ENCODE data around the gene PCDHA12. TPM values are rescaled to one million over a fixed set of nuclear protein-coding genes. Genes with fewer than 3 reads are reported as not detected.
"Not testable (repeated sequence)": the region's sequence is repeated elsewhere in the genome, so short reads cannot be mapped to it uniquely, and the experiment has no call there.

Gene PCDHA12
- total and polyA plus RNA-seq, 2 experiments from 2014 or later, result 7.2 to 18.7 TPM

DNA sequence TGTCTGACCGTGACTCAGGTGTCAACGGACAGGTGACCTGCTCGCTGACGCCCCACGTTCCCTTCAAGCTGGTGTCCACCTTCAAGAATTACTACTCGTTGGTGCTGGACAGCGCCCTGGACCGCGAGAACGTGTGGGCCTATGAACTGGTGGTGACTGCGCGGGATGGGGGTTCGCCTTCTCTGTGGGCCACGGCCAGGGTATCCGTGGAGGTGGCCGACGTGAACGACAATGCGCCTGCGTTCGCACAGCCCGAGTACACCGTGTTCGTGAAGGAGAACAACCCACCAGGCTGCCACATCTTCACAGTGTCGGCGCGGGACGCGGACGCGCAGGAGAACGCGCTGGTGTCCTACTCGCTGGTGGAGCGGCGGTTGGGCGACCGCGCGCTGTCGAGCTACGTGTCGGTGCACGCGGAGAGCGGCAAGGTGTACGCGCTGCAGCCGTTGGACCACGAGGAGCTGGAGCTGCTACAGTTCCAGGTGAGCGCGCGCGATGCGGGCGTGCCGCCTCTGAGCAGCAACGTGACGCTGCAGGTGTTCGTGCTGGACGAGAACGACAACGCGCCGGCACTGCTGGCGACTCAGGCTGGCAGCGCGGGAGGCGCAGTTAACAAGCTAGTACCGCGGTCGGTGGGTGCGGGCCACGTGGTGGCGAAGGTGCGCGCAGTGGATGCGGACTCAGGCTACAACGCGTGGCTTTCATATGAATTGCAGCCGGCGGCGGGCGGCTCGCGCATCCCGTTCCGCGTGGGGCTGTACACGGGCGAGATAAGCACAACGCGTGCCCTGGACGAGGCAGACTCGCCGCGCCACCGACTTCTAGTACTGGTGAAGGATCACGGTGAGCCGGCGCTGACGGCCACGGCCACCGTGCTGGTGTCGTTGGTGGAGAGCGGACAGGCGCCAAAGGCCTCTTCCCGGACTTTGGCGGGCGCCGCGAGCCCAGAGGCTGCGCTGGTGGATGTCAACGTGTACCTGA is 4.6 kb upstream of the PCDHA12 start:
- Histone ChIP-seq H3K4me3 (no peak overlapping the region), H3K79me2 (peaks cover 11% of the 10 kb centered on the region), H3K4me2 (no peak overlapping the region), H4K20me1 (ENCODE audit: insufficient read depth, poor library complexity, severe bottlenecking) (no peaks in the 10 kb centered on the region), H2AFZ (no peak overlapping the region), H3K27me3 (no peaks in the 10 kb centered on the region), H3K9me3 (ENCODE audit: low read depth) (peaks cover 16% of the 10 kb centered on the region), H3K9me2 (replicated peaks; ENCODE audit: insufficient read depth) (no peaks in the 10 kb centered on the region), H3K4me1 (ENCODE audit: insufficient read depth) (no peaks in the 10 kb centered on the region), H3K27ac (no peak overlapping the region), H3K36me3 (replicated peaks; ENCODE audit: insufficient read depth, low read depth) (no peaks in the 10 kb centered on the region)
- 98% methylated on average over 102 of the region's 114 CpGs for WGBS (ENCODE audit: low lambda C conversion rate, missing lambda C conversion rate)
- no peak for DNase-seq (ENCODE audit: low spot score)
- TF ChIP-seq EZH2 (IDR thresholded peaks at IDR 0.05; ENCODE audit: borderline replicate concordance) (no peak), EZH2phosphoT487 (IDR thresholded peaks at IDR 0.05; ENCODE audit: low read depth, severe bottlenecking, unreplicated experiment) (no peak)
- TF ChIP-seq, protein P1, sequence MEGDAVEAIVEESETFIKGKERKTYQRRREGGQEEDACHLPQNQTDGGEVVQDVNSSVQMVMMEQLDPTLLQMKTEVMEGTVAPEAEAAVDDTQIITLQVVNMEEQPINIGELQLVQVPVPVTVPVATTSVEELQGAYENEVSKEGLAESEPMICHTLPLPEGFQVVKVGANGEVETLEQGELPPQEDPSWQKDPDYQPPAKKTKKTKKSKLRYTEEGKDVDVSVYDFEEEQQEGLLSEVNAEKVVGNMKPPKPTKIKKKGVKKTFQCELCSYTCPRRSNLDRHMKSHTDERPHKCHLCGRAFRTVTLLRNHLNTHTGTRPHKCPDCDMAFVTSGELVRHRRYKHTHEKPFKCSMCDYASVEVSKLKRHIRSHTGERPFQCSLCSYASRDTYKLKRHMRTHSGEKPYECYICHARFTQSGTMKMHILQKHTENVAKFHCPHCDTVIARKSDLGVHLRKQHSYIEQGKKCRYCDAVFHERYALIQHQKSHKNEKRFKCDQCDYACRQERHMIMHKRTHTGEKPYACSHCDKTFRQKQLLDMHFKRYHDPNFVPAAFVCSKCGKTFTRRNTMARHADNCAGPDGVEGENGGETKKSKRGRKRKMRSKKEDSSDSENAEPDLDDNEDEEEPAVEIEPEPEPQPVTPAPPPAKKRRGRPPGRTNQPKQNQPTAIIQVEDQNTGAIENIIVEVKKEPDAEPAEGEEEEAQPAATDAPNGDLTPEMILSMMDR (IDR thresholded peaks at IDR 0.05; ENCODE audit: poor library complexity), result no peak

DNA sequence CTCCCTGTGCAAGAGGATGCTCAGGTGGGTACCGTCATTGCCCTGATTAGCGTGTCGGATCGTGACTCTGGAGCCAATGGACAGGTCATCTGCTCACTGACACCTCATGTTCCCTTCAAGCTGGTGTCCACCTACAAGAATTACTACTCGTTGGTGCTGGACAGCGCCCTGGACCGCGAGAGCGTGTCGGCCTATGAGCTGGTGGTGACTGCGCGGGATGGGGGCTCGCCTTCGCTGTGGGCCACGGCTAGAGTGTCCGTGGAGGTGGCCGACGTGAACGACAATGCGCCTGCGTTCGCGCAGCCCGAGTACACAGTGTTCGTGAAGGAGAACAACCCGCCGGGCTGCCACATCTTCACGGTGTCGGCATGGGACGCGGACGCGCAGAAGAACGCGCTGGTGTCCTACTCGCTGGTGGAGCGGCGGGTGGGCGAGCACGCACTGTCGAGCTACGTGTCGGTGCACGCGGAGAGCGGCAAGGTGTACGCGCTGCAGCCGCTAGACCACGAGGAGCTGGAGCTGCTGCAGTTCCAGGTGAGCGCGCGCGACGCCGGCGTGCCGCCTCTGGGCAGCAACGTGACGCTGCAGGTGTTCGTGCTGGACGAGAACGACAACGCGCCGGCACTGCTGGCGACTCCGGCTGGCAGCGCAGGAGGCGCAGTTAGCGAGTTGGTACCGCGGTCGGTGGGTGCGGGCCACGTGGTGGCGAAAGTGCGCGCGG is 1.6 kb downstream of the PCDHA12 start:
- not testable (repeated sequence) for H2AFZ ChIP-seq; H4K20me1 ChIP-seq (ENCODE audit: insufficient read depth, poor library complexity, severe bottlenecking); H3K9me2 ChIP-seq (replicated peaks; ENCODE audit: insufficient read depth); H3K27me3 ChIP-seq; H3K27ac ChIP-seq; H3K4me2 ChIP-seq; H3K4me1 ChIP-seq (ENCODE audit: insufficient read depth); H3K4me3 ChIP-seq; H3K9me3 ChIP-seq (ENCODE audit: low read depth); H3K36me3 ChIP-seq (replicated peaks; ENCODE audit: insufficient read depth, low read depth); DNase-seq (ENCODE audit: low spot score)
- H3K79me2 ChIP-seq, result peaks cover 24% of the 10 kb centered on the region
- 99% methylated on average over 73 of the region's 80 CpGs for WGBS (ENCODE audit: low lambda C conversion rate, missing lambda C conversion rate)

DNA sequence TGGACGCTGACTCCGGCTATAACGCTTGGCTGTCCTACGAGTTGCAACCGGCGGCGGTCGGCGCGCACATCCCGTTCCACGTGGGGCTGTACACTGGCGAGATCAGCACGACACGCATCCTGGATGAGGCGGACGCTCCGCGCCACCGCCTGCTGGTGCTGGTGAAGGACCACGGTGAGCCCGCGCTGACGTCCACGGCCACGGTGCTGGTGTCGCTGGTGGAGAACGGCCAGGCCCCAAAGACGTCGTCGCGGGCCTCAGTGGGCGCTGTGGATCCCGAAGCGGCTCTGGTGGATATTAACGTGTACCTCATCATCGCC is 2.1 kb downstream of the PCDHA12 start:
- no peaks in the 10 kb centered on the region for H3K27me3 ChIP-seq
- H3K4me2 ChIP-seq, result no peak overlapping the region
- H2AFZ ChIP-seq, result no peak overlapping the region
- H3K4me3 ChIP-seq, result no peak overlapping the region
- peaks cover 24% of the 10 kb centered on the region for H3K79me2 ChIP-seq
- 97% methylated on average over 37 of the region's 37 CpGs for WGBS (ENCODE audit: low lambda C conversion rate, missing lambda C conversion rate)
- H3K27ac ChIP-seq, result no peak overlapping the region
- H4K20me1 ChIP-seq (ENCODE audit: insufficient read depth, poor library complexity, severe bottlenecking), result no peaks in the 10 kb centered on the region
- H3K9me2 ChIP-seq (replicated peaks; ENCODE audit: insufficient read depth), result no peaks in the 10 kb centered on the region
- no peak for DNase-seq (ENCODE audit: low spot score)
- H3K4me1 ChIP-seq (ENCODE audit: insufficient read depth), result no peaks in the 10 kb centered on the region
- TF ChIP-seq, protein P1 (IDR thresholded peaks at IDR 0.05; ENCODE audit: poor library complexity), result no peak
- TF ChIP-seq EZH2 (IDR thresholded peaks at IDR 0.05; ENCODE audit: borderline replicate concordance) (no peak), EZH2phosphoT487 (IDR thresholded peaks at IDR 0.05; ENCODE audit: low read depth, severe bottlenecking, unreplicated experiment) (no peak)
- H3K9me3 ChIP-seq (ENCODE audit: low read depth), result no peaks in the 10 kb centered on the region
- H3K36me3 ChIP-seq (replicated peaks; ENCODE audit: insufficient read depth, low read depth), result no peaks in the 10 kb centered on the region
